T-cell (primary cell): ENCODE measurements around the gene PRR20B. TPM values are rescaled to one million over a fixed set of nuclear protein-coding genes. Genes with fewer than 3 reads are reported as not detected.

ENCODE experiments used
- ATAC-seq, 4 experiments: fragments of 200-7000 bp in 3 of 4; fragments of 150-1000 bp in 1 of 4; cut with Tn5 transposase; replicated peaks in 1 of 4; 1 replicate in 3 of 4; 2 replicates in 1 of 4; pipeline ENCODE4 v1.10.0; 2021; ENCODE audit warnings: moderate library complexity in 3 of 4, mild to moderate bottlenecking in 2 of 4, moderate number of reproducible peaks in 1 of 4
- CTCF ChIA-PET, 2 donors: fragments of 300-600 bp; sonication (Branson Sonifier 250); formaldehyde crosslinking; loops; one replicate each; lab custom pipeline; 2022; ENCODE audit warnings: antibody characterized with exemption in 2 of 2; lab: Charles Lee
- POLR2A ChIA-PET, 2 donors: fragments of 300-600 bp; sonication (Branson Sonifier 250); formaldehyde crosslinking; loops; one replicate each; lab custom pipeline; 2022; ENCODE audit warnings: antibody characterized with exemption in 2 of 2; lab: Charles Lee
- DNase-seq, 35 experiments: peaks; one replicate each; pipeline versions ENCODE4 v3.0.0 to v3.0.0-alpha.2; 2013 to 2023
- H3K27ac ChIP-seq: one replicate; pipeline ENCODE4 v1.5.1; 2013; ENCODE audit warnings: low read length
- H3K27me3 ChIP-seq, 2 experiments: replicated peaks in 1 of 2; 1 replicate in 1 of 2; 2 replicates in 1 of 2; pipeline versions ENCODE4 v1.6.1 to v1.7.0; 2013; ENCODE audit warnings: low read length in 1 of 2, mixed read lengths in 1 of 2; ENCODE audit not compliant: control insufficient read depth in 2 of 2, insufficient read depth in 2 of 2; ENCODE audit errors: extremely low read depth in 1 of 2
- H3K36me3 ChIP-seq, 2 donors: 1 replicate in 1 of 2; 2 replicates in 1 of 2; pipeline versions ENCODE4 v1.6.1 to v1.7.0; 2013; ENCODE audit warnings: low read length in 1 of 2; ENCODE audit not compliant: control insufficient read depth in 2 of 2, insufficient read depth in 1 of 2; ENCODE audit errors: extremely low read depth in 1 of 2
- H3K4me1 ChIP-seq, 2 experiments: 1 replicate in 1 of 2; 2 replicates in 1 of 2; pipeline versions ENCODE4 v1.6.1 to v1.7.0; 2013; ENCODE audit warnings: low read length in 2 of 2, mixed read lengths in 1 of 2; ENCODE audit not compliant: insufficient read depth in 2 of 2, control insufficient read depth in 1 of 2; ENCODE audit errors: extremely low read depth in 1 of 2
- H3K4me3 ChIP-seq, 2 donors: 1 replicate in 1 of 2; 2 replicates in 1 of 2; pipeline versions ENCODE4 v1.5.1 to v1.7.0; 2013; ENCODE audit warnings: mild to moderate bottlenecking in 2 of 2, low read length in 1 of 2, moderate library complexity in 1 of 2; ENCODE audit not compliant: control insufficient read depth in 1 of 2; ENCODE audit errors: extremely low read depth in 1 of 2
- H3K9me3 ChIP-seq: 2 replicates; pipeline ENCODE4 v1.7.0; 2013
- H3K27ac Mint-ChIP-seq, 2 donors: one replicate each; pipeline ENCODE4 v1.8.0; 2020 to 2021; ENCODE audit warnings: mild to moderate bottlenecking in 2 of 2, mixed read lengths in 2 of 2
- H3K27me3 Mint-ChIP-seq, 2 donors: one replicate each; pipeline ENCODE4 v1.8.0; 2021 to 2022; ENCODE audit warnings: mixed read lengths in 2 of 2
- H3K36me3 Mint-ChIP-seq: one replicate; pipeline ENCODE4 v1.8.0; 2021; ENCODE audit warnings: mixed read lengths
- H3K4me1 Mint-ChIP-seq, 3 donors: one replicate each; pipeline ENCODE4 v1.8.0; 2020 to 2022; ENCODE audit warnings: mixed read lengths in 3 of 3, mild to moderate bottlenecking in 1 of 3
- H3K4me3 Mint-ChIP-seq, 3 donors: one replicate each; pipeline ENCODE4 v1.8.0; 2020 to 2022; ENCODE audit warnings: mild to moderate bottlenecking in 3 of 3, mixed read lengths in 3 of 3, moderate library complexity in 3 of 3
- H3K9me3 Mint-ChIP-seq, 3 donors: one replicate each; pipeline ENCODE4 v1.8.0; 2020 to 2022; ENCODE audit warnings: mixed read lengths in 3 of 3
- WGBS: methylation state at CpG from one replicate; pipeline ENCODE4 v1.1.5; 2013; ENCODE audit warnings: missing lambda C conversion rate; ENCODE audit not compliant: insufficient coverage; 5-methylcytosine and 5-hydroxymethylcytosine counted together
- total RNA-seq, 35 experiments: library from RNA in 6 of 35; stranded (reverse) in 6 of 35; fragments of 120-200 nt in 1 of 35; gene quantifications; one replicate each; pipeline versions ENCODE4 v1.2.1 to v1.2.4 and lab custom pipeline; 2013 to 2026

The PRR20B gene
- total RNA-seq, 5 donors from 2014 or later (not counting 1 experiment from before 2014, with no cell fraction given): not detected

GRCh38 chr13:57191667-57192066 is 44.4 kb downstream of the PRR20B start:
- Histone ChIP-seq H3K4me1 (no peaks in the 10 kb centered on the region), H3K36me3 (no peaks in the 10 kb centered on the region), H3K4me3 (no peak overlapping the region), H3K27me3 (no peaks in the 10 kb centered on the region), H3K9me3 (no peaks in the 10 kb centered on the region), H3K27ac (no peak overlapping the region)
- no peak for ATAC-seq
- Mint-ChIP-seq H3K4me1 (no peaks in the 10 kb centered on the region), H3K27me3 (no peaks in the 10 kb centered on the region), H3K9me3 (peaks cover 0 to 5% (median 0%) of the 10 kb centered on the region in 3 donors), H3K36me3 (no peaks in the 10 kb centered on the region), H3K27ac (no peak overlapping the region), H3K4me3 (no peak overlapping the region)
- POLR2A ChIA-PET: no interaction called here
- WGBS: no CpG with 5 or more reads among the region's 1 CpG
- no peak for DNase-seq
- CTCF ChIA-PET: no interaction called here

Other genes starting within 250 kb of the PRR20B start
- not detected for gene PRR20A, start 6.6 kb upstream of the PRR20B start, total RNA-seq
- gene PRR20C, start 6.6 kb downstream of the PRR20B start, total RNA-seq: not detected
- gene PRR20D, start 13.1 kb downstream of the PRR20B start, total RNA-seq: not detected
- not detected for gene PRR20E, start 19.7 kb downstream of the PRR20B start, total RNA-seq